ENCODE data around the gene MYH6. TPM values are rescaled to one million over a fixed set of nuclear protein-coding genes. Genes with fewer than 3 reads are reported as not detected.

Gene MYH6
- total RNA-seq, 1 donor from 2014 or later: not detected

DNA sequence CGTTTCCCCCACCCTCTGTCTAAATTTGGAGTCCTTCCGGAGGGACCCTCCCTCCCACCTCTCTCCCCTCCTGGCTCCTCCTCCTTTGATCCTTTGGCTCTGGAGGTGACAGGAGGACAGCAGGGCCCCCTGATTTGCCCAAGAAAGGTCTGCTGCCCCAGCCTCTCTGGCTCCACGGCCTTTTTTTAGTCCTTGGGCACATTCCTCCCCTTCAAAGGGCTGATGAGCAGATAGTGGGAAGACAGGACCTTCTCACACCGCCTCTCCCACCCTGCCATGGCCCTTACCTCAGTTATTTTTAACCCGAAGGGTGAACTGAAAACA lies 196 bp upstream of the MYH6 start:
- no peaks in the 10 kb centered on the region for H3K9me3 ChIP-seq
- H3K27me3 ChIP-seq: no peaks in the 10 kb centered on the region
- DNase-seq (ENCODE audit: extremely low spot score in 2 of 2): no peak
- H3K4me3 ChIP-seq: no peak overlapping the region
- TF ChIP-seq POLR2AphosphoS5 (IDR thresholded peaks at IDR 0.05; ENCODE audit: insufficient read depth in 1 of 2, low read depth in 1 of 2) (no peak), POLR2A (IDR thresholded peaks at IDR 0.05) (no peak)
- TF ChIP-seq, protein P1, sequence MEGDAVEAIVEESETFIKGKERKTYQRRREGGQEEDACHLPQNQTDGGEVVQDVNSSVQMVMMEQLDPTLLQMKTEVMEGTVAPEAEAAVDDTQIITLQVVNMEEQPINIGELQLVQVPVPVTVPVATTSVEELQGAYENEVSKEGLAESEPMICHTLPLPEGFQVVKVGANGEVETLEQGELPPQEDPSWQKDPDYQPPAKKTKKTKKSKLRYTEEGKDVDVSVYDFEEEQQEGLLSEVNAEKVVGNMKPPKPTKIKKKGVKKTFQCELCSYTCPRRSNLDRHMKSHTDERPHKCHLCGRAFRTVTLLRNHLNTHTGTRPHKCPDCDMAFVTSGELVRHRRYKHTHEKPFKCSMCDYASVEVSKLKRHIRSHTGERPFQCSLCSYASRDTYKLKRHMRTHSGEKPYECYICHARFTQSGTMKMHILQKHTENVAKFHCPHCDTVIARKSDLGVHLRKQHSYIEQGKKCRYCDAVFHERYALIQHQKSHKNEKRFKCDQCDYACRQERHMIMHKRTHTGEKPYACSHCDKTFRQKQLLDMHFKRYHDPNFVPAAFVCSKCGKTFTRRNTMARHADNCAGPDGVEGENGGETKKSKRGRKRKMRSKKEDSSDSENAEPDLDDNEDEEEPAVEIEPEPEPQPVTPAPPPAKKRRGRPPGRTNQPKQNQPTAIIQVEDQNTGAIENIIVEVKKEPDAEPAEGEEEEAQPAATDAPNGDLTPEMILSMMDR (IDR thresholded peaks at IDR 0.05): no peak
- H3K4me1 ChIP-seq: no peaks in the 10 kb centered on the region
- no peak overlapping the region for H3K27ac ChIP-seq
- intact Hi-C loops (cut with DNase I): loop anchor here (5.0 kb wide), 1 partner anchor 756 kb away; no protein-coding TSS in a partner anchor
- no peaks in the 10 kb centered on the region for H3K36me3 ChIP-seq

DNA sequence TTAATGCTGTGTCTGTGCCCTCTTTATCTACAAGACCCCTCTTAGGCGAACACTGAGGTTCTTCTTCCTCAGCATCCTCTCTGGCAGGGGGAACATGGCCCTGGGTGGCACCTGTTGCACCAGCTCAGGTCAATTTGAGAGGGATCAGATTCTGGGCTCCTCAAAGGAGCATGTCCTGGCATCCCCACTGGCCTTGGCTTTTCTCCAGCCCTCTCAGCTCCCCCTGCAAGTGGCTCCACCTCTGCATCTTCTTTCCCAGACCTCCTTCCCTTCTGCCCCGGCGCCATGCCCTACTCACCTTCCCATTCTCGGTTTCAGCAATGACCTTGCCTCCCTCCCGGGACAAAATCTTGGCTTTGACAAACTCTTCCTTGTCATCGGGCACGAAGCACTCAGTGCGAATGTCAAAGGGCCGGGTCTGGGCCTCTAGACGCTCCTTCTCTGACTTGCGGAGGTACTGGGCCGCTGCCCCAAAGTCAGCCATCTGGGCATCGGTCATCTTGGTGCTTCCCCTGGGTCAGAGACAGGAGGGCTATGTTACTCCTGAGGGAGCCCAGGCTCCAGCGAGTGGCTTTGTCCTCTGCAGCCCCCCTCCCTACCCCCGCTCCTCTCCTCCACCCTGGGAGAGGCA lies 1.2 kb downstream of the MYH6 start:
- no peak overlapping the region for H3K27ac ChIP-seq
- H3K27me3 ChIP-seq: no peaks in the 10 kb centered on the region
- H3K36me3 ChIP-seq: no peaks in the 10 kb centered on the region
- no peak for TF ChIP-seq POLR2AphosphoS5 (IDR thresholded peaks at IDR 0.05; ENCODE audit: insufficient read depth in 1 of 2, low read depth in 1 of 2)
- TF ChIP-seq POLR2A (IDR thresholded peaks at IDR 0.05): no peak
- TF ChIP-seq, protein P1 (IDR thresholded peaks at IDR 0.05): no peak
- DNase-seq (ENCODE audit: extremely low spot score in 2 of 2): no peak
- H3K9me3 ChIP-seq: no peaks in the 10 kb centered on the region
- H3K4me3 ChIP-seq: no peak overlapping the region
- no peaks in the 10 kb centered on the region for H3K4me1 ChIP-seq
- intact Hi-C loops (cut with DNase I): loop anchor here (5.0 kb wide), 1 partner anchor 755 kb away; no protein-coding TSS in a partner anchor

DNA sequence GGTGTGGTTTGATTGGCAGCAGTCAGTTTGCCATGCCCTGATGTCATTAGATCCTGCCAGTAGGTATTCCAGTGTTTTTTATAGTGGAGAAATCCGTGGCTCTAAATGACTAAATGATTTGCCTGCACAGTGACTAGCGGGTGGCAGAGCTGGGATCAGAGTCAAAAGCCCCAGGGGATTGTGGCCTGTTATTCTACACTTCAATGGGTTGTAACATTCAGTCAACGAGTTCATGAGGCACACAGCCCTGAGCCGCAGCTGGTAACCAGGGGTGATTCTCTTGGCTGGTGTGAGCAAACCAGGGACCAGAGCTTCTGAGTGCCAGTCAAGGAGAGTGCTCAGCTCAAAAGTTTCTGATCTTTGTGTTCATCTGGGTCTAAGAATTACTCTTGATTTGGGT lies 1.8 kb downstream of the MYH6 start:
- Histone ChIP-seq H3K27me3 (no peaks in the 10 kb centered on the region), H3K27ac (no peak overlapping the region), H3K4me3 (no peak overlapping the region), H3K36me3 (no peaks in the 10 kb centered on the region), H3K9me3 (no peaks in the 10 kb centered on the region), H3K4me1 (no peaks in the 10 kb centered on the region)
- DNase-seq (ENCODE audit: extremely low spot score in 2 of 2): no peak
- TF ChIP-seq POLR2A (IDR thresholded peaks at IDR 0.05): no peak
- TF ChIP-seq POLR2AphosphoS5 (IDR thresholded peaks at IDR 0.05; ENCODE audit: insufficient read depth in 1 of 2, low read depth in 1 of 2): no peak
- TF ChIP-seq, protein P1 (IDR thresholded peaks at IDR 0.05): no peak
- intact Hi-C loops (cut with DNase I): loop anchor here (5.0 kb wide), 1 partner anchor 754 kb away; no protein-coding TSS in a partner anchor

DNA sequence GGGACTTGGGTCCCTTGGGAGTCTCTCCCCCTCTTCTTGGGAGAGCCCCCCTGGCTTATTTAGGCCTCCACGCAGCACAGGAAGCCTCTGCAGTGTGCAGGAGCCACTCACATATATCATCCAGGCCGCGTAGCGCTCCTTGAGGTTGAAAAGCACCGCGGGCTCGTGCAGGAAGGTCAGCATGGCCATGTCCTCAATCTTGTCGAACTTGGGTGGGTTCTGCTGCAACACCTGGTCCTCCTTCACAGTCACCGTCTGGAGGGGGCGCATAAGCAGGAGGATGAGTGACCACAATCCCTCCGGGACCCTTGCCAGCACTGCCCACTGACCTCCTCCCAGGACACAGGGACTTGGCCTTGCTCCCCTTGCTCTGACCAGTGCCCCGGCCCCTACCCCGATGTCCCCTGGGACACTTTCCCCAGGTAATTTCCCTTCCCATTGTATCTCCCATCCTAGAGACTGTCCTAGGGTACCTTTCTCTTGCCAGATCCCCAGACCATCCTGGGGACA lies 2.5 kb downstream of the MYH6 start:
- no peak for DNase-seq (ENCODE audit: extremely low spot score in 2 of 2)
- H3K4me3 ChIP-seq: no peak overlapping the region
- intact Hi-C loops (cut with DNase I): loop anchor here (5.0 kb wide), 1 partner anchor 753 kb away; no protein-coding TSS in a partner anchor
- no peaks in the 10 kb centered on the region for H3K4me1 ChIP-seq
- H3K9me3 ChIP-seq: no peaks in the 10 kb centered on the region
- H3K27me3 ChIP-seq: no peaks in the 10 kb centered on the region
- no peak for TF ChIP-seq POLR2AphosphoS5 (IDR thresholded peaks at IDR 0.05; ENCODE audit: insufficient read depth in 1 of 2, low read depth in 1 of 2)
- no peak overlapping the region for H3K27ac ChIP-seq
- H3K36me3 ChIP-seq: no peaks in the 10 kb centered on the region

DNA sequence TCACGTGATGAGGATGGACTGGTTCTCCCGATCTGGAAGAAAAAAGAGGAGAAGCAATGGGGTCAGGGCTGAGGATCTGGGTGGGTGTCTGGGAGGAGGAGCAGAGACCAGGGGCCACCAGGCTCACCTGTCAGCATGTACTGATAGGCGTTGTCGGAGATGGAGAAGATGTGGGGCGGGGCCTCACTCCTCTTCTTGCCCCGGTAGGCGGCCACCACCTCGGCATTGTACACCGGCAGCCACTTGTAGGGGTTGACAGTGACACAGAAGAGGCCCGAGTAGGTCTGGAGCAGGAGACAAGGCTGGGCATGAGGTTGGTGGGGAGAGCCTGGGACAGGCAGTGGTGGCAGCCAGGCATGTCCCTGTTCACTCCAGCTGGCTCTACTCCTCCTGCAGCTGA lies 3.0 kb downstream of the MYH6 start:
- DNase-seq (ENCODE audit: extremely low spot score in 2 of 2): no peak

More for the DNA sequence above, 3.0 kb downstream of the MYH6 start:
- Histone ChIP-seq H3K9me3 (no peaks in the 10 kb centered on the region), H3K36me3 (no peaks in the 10 kb centered on the region), H3K4me3 (no peak overlapping the region), H3K27me3 (no peaks in the 10 kb centered on the region), H3K27ac (no peak overlapping the region), H3K4me1 (no peaks in the 10 kb centered on the region)
- intact Hi-C loops (cut with DNase I): loop anchor here (5.0 kb wide), 1 partner anchor 753 kb away; no protein-coding TSS in a partner anchor
- TF ChIP-seq, protein P1 (IDR thresholded peaks at IDR 0.05): no peak
- TF ChIP-seq POLR2AphosphoS5 (IDR thresholded peaks at IDR 0.05; ENCODE audit: insufficient read depth in 1 of 2, low read depth in 1 of 2): no peak
- no peak for TF ChIP-seq POLR2A (IDR thresholded peaks at IDR 0.05)
